AG04450 (cell line): ENCODE measurements around the gene PRSS38. TPM values are rescaled to one million over a fixed set of nuclear protein-coding genes. Genes with fewer than 3 reads are reported as not detected.
A peak's percentile ranks its signal among the peaks of the same experiment; 100 is the strongest.

Source experiments
- CTCF ChIA-PET: fragments of 300-600, 350-600 bp; formaldehyde crosslinking; extraction: SDS; loops from one replicate; lab custom pipeline; 2022; ENCODE audit warnings: antibody characterized with exemption, inconsistent platforms; lab: Charles Lee
- POLR2A ChIA-PET: fragments of 350-600 bp; formaldehyde crosslinking; extraction: SDS; loops from one replicate; lab custom pipeline; 2021; ENCODE audit warnings: antibody characterized with exemption, inconsistent platforms; lab: Yijun Ruan, JAX
- DNase-seq: peaks from one replicate; pipeline ENCODE4 v3.0.0-alpha.2; 2011; ENCODE audit warnings: low read depth, low spot score
- H3K27ac ChIP-seq: one replicate; pipeline ENCODE4 v1.5.1; 2012; ENCODE audit warnings: low read depth, low read length, control low read depth
- H3K27me3 ChIP-seq: one replicate; pipeline ENCODE4 v1.6.0; 2012; ENCODE audit warnings: low read length; ENCODE audit not compliant: control insufficient read depth, insufficient read depth
- H3K4me3 ChIP-seq: 2 replicates; pipeline ENCODE4 v1.5.1; 2011; ENCODE audit warnings: mild to moderate bottlenecking, low read depth, low read length, control low read depth
- H3K9me3 ChIP-seq: 2 replicates; pipeline ENCODE4 v1.5.1; 2012; ENCODE audit warnings: low read length; ENCODE audit not compliant: control insufficient read depth, insufficient read depth
- CTCF ChIP-seq: IDR thresholded peaks from 2 replicates; pipeline ENCODE4 v1.5.1; 2011; ENCODE audit warnings: low read depth, low read length, control low read depth, inconsistent platforms
- polyA plus RNA-seq: library from polyadenylated mRNA; depleted of rRNA; stranded (reverse); fragments of >200 nt; gene quantifications from 2 replicates; pipeline ENCODE4 v1.2.3, GENCODE V29; 2011

PRSS38 gene
- polyA plus RNA-seq, 1 experiment: not detected

- peaks cover 5% of the 10 kb centered on the region for H3K27me3 ChIP-seq
- DNase-seq: no peak
- ChIA-PET CTCF (interaction anchor here (1.4 kb wide), 1 partner anchor 160 kb away, joined by 4 read pairs; no protein-coding TSS in a partner anchor), POLR2A (interaction anchor here (0.7 to 1.3 kb wide), 5 partner anchors 15 to 161 kb away, joined by 3 to 8 read pairs (median 3); no protein-coding TSS in a partner anchor)
- H3K4me3 ChIP-seq: no peak overlapping the region
- peak overlapping the region; percentile 89 for H3K27ac ChIP-seq
- H3K9me3 ChIP-seq: no peaks in the 10 kb centered on the region; the same call in 1 of the 2 replicates
- TF ChIP-seq CTCF: no peak
Measured at GRCh38 chr1:227793079-227793947, 22.2 kb upstream of the PRSS38 start.

GRCh38 chr1:227793948-227794816 lies 21.3 kb upstream of the PRSS38 start:
- POLR2A ChIA-PET: interaction anchor here (0.6 to 1.3 kb wide), 10 partner anchors 12 to 296 kb away, joined by 3 to 8 read pairs (median 3); partner anchors contain the start of genes ARF1 and WNT9A

GRCh38 chr1:227794817-227795192 lies 20.7 kb upstream of the PRSS38 start:
- Histone ChIP-seq H3K4me3 (peak overlapping the region; percentile 20; the same call in 1 of the 2 replicates), H3K27ac (peak overlapping the region; percentile 89), H3K27me3 (peaks cover 12% of the 10 kb centered on the region), H3K9me3 (no peaks in the 10 kb centered on the region; the same call in 1 of the 2 replicates)
- ChIA-PET POLR2A (interaction anchor here (0.7 to 1.2 kb wide), 4 partner anchors 11 to 288 kb away, joined by 3 to 6 read pairs (median 3); partner anchors contain the start of genes ARF1 and WNT9A), CTCF (interaction anchor here (1.4 kb wide), 1 partner anchor 159 kb away, joined by 4 read pairs; no protein-coding TSS in a partner anchor)
- no peak for DNase-seq
- TF ChIP-seq CTCF: no peak

More at GRCh38 chr1:227793948-227794816, 21.3 kb upstream of the PRSS38 start:
- peak; percentile 85 for DNase-seq
- Histone ChIP-seq H3K4me3 (peak overlapping the region; percentile 34), H3K27ac (peak overlapping the region; percentile 89), H3K27me3 (peaks cover 8% of the 10 kb centered on the region), H3K9me3 (no peaks in the 10 kb centered on the region; the same call in 1 of the 2 replicates)
- CTCF ChIA-PET: interaction anchor here (1.4 kb wide), 1 partner anchor 159 kb away, joined by 4 read pairs; no protein-coding TSS in a partner anchor
- TF ChIP-seq CTCF: no peak

- no peak overlapping the region for H3K27ac ChIP-seq
- POLR2A ChIA-PET: no interaction called here
- DNase-seq: no peak
- H3K4me3 ChIP-seq: no peak overlapping the region
- TF ChIP-seq CTCF: no peak
- H3K9me3 ChIP-seq: no peaks in the 10 kb centered on the region; the same call in 1 of the 2 replicates
- CTCF ChIA-PET: interaction anchor here (0.7 kb wide), 1 partner anchor 11 kb away, joined by 3 read pairs; no protein-coding TSS in a partner anchor
- H3K27me3 ChIP-seq: peaks cover 12% of the 10 kb centered on the region
Measured at GRCh38 chr1:227795732-227796131, 19.7 kb upstream of the PRSS38 start.
